NCI-H526 treated with DMSO at 0.1 percent for 48 hours (cell line): Measurements from ENCODE around the gene TBC1D5.
"Not testable (repeated sequence)": the region's sequence is repeated elsewhere in the genome, so short reads cannot be mapped to it uniquely, and the experiment has no call there.

Source experiments
- DNase-seq: peaks from one replicate; lab custom pipeline; 2025; lab: John Stamatoyannopoulos, UW

Gene TBC1D5

GRCh38 chr3:17707813-17708543, 34.5 kb downstream of the TBC1D5 start:
- no peak for DNase-seq

- not testable (repeated sequence) for DNase-seq
Observed at GRCh38 chr3:17705991-17706390, 36.4 kb downstream of the TBC1D5 start.

- not testable (repeated sequence) for DNase-seq
Observed at GRCh38 chr3:17699815-17700214, 42.6 kb downstream of the TBC1D5 start.

GRCh38 chr3:17695665-17696064, 46.8 kb downstream of the TBC1D5 start:
- not testable (repeated sequence) for DNase-seq

- not testable (repeated sequence) for DNase-seq
Observed at GRCh38 chr3:17693670-17693999, 48.8 kb downstream of the TBC1D5 start.

GRCh38 chr3:17692846-17693669, 49.4 kb downstream of the TBC1D5 start:
- not testable (repeated sequence) for DNase-seq

GRCh38 chr3:17687566-17687965, 54.9 kb downstream of the TBC1D5 start:
- DNase-seq: no peak

GRCh38 chr3:17686613-17687012, 55.8 kb downstream of the TBC1D5 start:
- DNase-seq: no peak

- no peak for DNase-seq
Observed at GRCh38 chr3:17683542-17684207, 58.8 kb downstream of the TBC1D5 start.

- no peak for DNase-seq
Observed at GRCh38 chr3:17680530-17680929, 61.9 kb downstream of the TBC1D5 start.

GRCh38 chr3:17678116-17678741, 64.2 kb downstream of the TBC1D5 start:
- no peak for DNase-seq

- no peak for DNase-seq
Observed at GRCh38 chr3:17674082-17674686, 68.2 kb downstream of the TBC1D5 start.

- no peak for DNase-seq
Observed at GRCh38 chr3:17672506-17672905, 69.9 kb downstream of the TBC1D5 start.

- no peak for DNase-seq
Observed at GRCh38 chr3:17670749-17671148, 71.7 kb downstream of the TBC1D5 start.

GRCh38 chr3:17664923-17665322, 77.5 kb downstream of the TBC1D5 start:
- DNase-seq: no peak

- DNase-seq: no peak
Observed at GRCh38 chr3:17656264-17656663, 86.2 kb downstream of the TBC1D5 start.

GRCh38 chr3:17655743-17656142, 86.7 kb downstream of the TBC1D5 start:
- no peak for DNase-seq

- not testable (repeated sequence) for DNase-seq
Observed at GRCh38 chr3:17649748-17650147, 92.7 kb downstream of the TBC1D5 start.

- not testable (repeated sequence) for DNase-seq
Observed at GRCh38 chr3:17648630-17649355, 93.6 kb downstream of the TBC1D5 start.

- peak; percentile 8 for DNase-seq
Observed at GRCh38 chr3:17645074-17645698, 97.2 kb downstream of the TBC1D5 start.

GRCh38 chr3:17643691-17644090, 98.7 kb downstream of the TBC1D5 start:
- DNase-seq: no peak
